Smooth muscle cell (in vitro differentiated cells): Measurements from ENCODE around the gene HIP1R. TPM values are rescaled to one million over a fixed set of nuclear protein-coding genes. Genes with fewer than 3 reads are reported as not detected.

ENCODE experiments used
- DNase-seq: peaks from one replicate; lab custom pipeline; 2025; ENCODE audit not compliant: unreplicated experiment; lab: John Stamatoyannopoulos, UW
- H2AFZ ChIP-seq: fragments of 200-600 bp; sonication (generic); 2 replicates; pipeline ENCODE4 v1.6.0; 2016; ENCODE audit warnings: antibody characterized with exemption, low read depth, mild to moderate bottlenecking
- H3F3A ChIP-seq: fragments of 200-600 bp; sonication (generic); 2 replicates; pipeline ENCODE4 v1.6.0; 2017; ENCODE audit warnings: antibody characterized with exemption, low read depth
- H3K27ac ChIP-seq: fragments of 200-600 bp; sonication (generic); 2 replicates; pipeline ENCODE4 v1.5.1; 2016; ENCODE audit warnings: low read depth, mild to moderate bottlenecking
- H3K27me3 ChIP-seq: fragments of 200-600 bp; sonication (generic); 2 replicates; pipeline ENCODE4 v1.6.1; 2016; ENCODE audit warnings: low read depth, mild to moderate bottlenecking
- H3K36me3 ChIP-seq: fragments of 200-600 bp; sonication (generic); 2 replicates; pipeline ENCODE4 v1.5.1; 2016; ENCODE audit warnings: low read depth
- H3K4me1 ChIP-seq: fragments of 200-600 bp; sonication (generic); 2 replicates; pipeline ENCODE4 v1.5.1; 2016; ENCODE audit warnings: low read depth
- H3K4me2 ChIP-seq: fragments of 200-600 bp; sonication (generic); 2 replicates; pipeline ENCODE4 v1.6.0; 2016; ENCODE audit warnings: mild to moderate bottlenecking
- H3K4me3 ChIP-seq: fragments of 200-600 bp; sonication (generic); 2 replicates; pipeline ENCODE4 v1.5.1; 2016; ENCODE audit warnings: mild to moderate bottlenecking
- H3K79me2 ChIP-seq: fragments of 200-600 bp; sonication (generic); 2 replicates; pipeline ENCODE4 v1.6.0; 2016; ENCODE audit warnings: low read depth, mild to moderate bottlenecking
- H3K9ac ChIP-seq: fragments of 200-600 bp; sonication (generic); 2 replicates; pipeline ENCODE4 v1.6.0; 2016; ENCODE audit warnings: low read depth
- H3K9me3 ChIP-seq: fragments of 200-600 bp; sonication (generic); replicated peaks from 2 replicates; pipeline ENCODE4 v1.5.1; 2016; ENCODE audit warnings: low read depth
- H4K20me1 ChIP-seq: fragments of 200-600 bp; sonication (generic); 2 replicates; pipeline ENCODE4 v1.6.0; 2016; ENCODE audit warnings: low read depth
- CTCF ChIP-seq: fragments of 200-600 bp; sonication (generic); IDR thresholded peaks from 2 replicates; pipeline ENCODE4 v1.5.1; 2017; ENCODE audit warnings: borderline replicate concordance, mild to moderate bottlenecking, antibody characterized with exemption; ENCODE audit not compliant: insufficient read depth, poor library complexity, severe bottlenecking
- WGBS: methylation state at CpG from one replicate; pipeline ENCODE4 v1.1.7; 2016; ENCODE audit warnings: low lambda C conversion rate; 5-methylcytosine and 5-hydroxymethylcytosine counted together
- polyA plus RNA-seq: library from polyadenylated mRNA; unstranded; fragments of >200 nt; fragmentation: Nextera tagmentation; extraction: Ambion mirVana; gene quantifications from 2 replicates; pipeline ENCODE4 v1.2.1, GENCODE V29; 2016
- total RNA-seq: library from RNA; depleted of rRNA; stranded (reverse); fragments of >200 nt; gene quantifications from 2 replicates; pipeline ENCODE4 v1.2.3, GENCODE V29; 2014

HIP1R gene
- total and polyA plus RNA-seq, 2 experiments from 2014 or later: 6.0 to 27.8 TPM

GRCh38 chr12:122908915-122909314 lies 73.7 kb downstream of the HIP1R start:
- Histone ChIP-seq H3K27me3 (no peaks in the 10 kb centered on the region), H2AFZ (no peak overlapping the region), H3K27ac (no peak overlapping the region), H3K4me3 (no peak overlapping the region), H4K20me1 (no peaks in the 10 kb centered on the region), H3K4me2 (no peak overlapping the region), H3K36me3 (no peaks in the 10 kb centered on the region), H3K79me2 (no peaks in the 10 kb centered on the region), H3F3A (no peaks in the 10 kb centered on the region), H3K9ac (no peak overlapping the region), H3K9me3 (no peaks in the 10 kb centered on the region), H3K4me1 (peaks cover 7% of the 10 kb centered on the region)
- WGBS: 77% methylated on average over 6 of the region's 6 CpGs
- TF ChIP-seq CTCF: no peak
- no peak for DNase-seq

DNA sequence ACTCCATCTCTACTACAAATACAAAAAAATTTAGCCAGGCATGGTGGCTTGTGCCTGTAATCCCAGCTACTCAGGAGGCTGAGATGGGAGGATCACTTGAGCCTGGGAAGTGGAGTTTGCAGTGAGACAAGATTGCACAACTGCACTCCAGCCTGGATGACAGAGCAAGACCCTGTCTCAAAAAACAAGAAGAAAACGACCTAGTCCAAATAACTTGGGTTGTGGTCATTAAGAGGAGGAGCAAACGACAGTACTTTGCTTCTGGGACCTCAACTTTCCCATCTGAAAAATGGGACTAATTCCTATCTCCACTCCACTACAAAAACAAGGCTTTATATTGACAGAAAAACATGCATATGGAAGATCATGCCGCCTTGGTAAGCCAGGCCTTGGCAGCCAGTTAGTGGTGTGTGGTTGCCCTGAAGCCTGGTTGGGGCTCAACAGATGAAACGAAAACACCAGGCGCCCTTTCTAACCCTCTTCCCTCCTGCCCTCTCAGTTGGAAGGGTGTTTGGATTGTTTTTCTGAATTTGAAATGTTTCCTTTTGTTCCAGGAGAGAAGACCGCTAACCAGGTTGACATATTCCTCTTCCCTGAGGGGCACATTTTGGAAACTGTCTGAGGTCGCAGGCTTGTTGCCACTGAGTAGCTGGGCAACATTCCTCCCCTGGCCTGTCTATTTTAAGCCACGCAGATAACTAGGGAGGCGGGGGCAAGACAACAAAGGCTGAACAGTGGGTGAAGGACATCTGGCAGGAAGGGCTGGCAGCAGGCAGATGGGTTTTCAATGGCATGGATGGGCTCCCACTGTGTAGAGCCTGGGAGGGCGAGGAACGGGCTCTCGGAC lies 74.4 kb downstream of the HIP1R start:
- Histone ChIP-seq H3K9ac (no peak overlapping the region), H3K4me1 (peaks cover 7% of the 10 kb centered on the region), H3K4me2 (no peak overlapping the region), H3K4me3 (no peak overlapping the region), H4K20me1 (no peaks in the 10 kb centered on the region), H2AFZ (no peak overlapping the region), H3F3A (no peaks in the 10 kb centered on the region), H3K27me3 (no peaks in the 10 kb centered on the region), H3K9me3 (no peaks in the 10 kb centered on the region), H3K79me2 (no peaks in the 10 kb centered on the region), H3K27ac (no peak overlapping the region), H3K36me3 (no peaks in the 10 kb centered on the region)
- DNase-seq: no peak
- TF ChIP-seq CTCF: no peak
- 68% methylated on average over 12 of the region's 12 CpGs for WGBS

Other genes starting within 250 kb of the HIP1R start
- 0.85 and 2.0 TPM in 2 replicates for gene HCAR2, start 132.1 kb upstream of the HIP1R start, total RNA-seq
- 0.63 and 1.8 TPM in 2 replicates for gene HCAR2, start 132.1 kb upstream of the HIP1R start, polyA plus RNA-seq
- not detected in 2 replicates for gene HCAR3, start 118.6 kb upstream of the HIP1R start, total RNA-seq
- 0.26 and 0.43 TPM in 2 replicates for gene HCAR3, start 118.6 kb upstream of the HIP1R start, polyA plus RNA-seq
- gene HCAR1, start 104.6 kb upstream of the HIP1R start, total RNA-seq: not detected in 2 replicates
- not detected in 2 replicates for gene HCAR1, start 104.6 kb upstream of the HIP1R start, polyA plus RNA-seq
- 32.5 and 36.3 TPM in 2 replicates for gene DENR, start 82.6 kb upstream of the HIP1R start, total RNA-seq
- gene DENR, start 82.6 kb upstream of the HIP1R start, polyA plus RNA-seq: 49.7 and 55.5 TPM in 2 replicates
- gene CCDC62, start 60.9 kb upstream of the HIP1R start, total RNA-seq: 0.94 and 2.5 TPM in 2 replicates
- 0.17 and 0.34 TPM in 2 replicates for gene CCDC62, start 60.9 kb upstream of the HIP1R start, polyA plus RNA-seq
- gene VPS37B, start 60.7 kb downstream of the HIP1R start, total RNA-seq: 14.8 and 20.4 TPM in 2 replicates
- 25.3 and 37.9 TPM in 2 replicates for gene VPS37B, start 60.7 kb downstream of the HIP1R start, polyA plus RNA-seq
- gene ABCB9, start 131.0 kb downstream of the HIP1R start, total RNA-seq: 4.4 and 8.2 TPM in 2 replicates
- 7.4 and 8.0 TPM in 2 replicates for gene ABCB9, start 131.0 kb downstream of the HIP1R start, polyA plus RNA-seq
- gene OGFOD2, start 139.8 kb downstream of the HIP1R start, total RNA-seq: 9.7 and 14.2 TPM in 2 replicates
- 15.8 and 22.3 TPM in 2 replicates for gene OGFOD2, start 139.8 kb downstream of the HIP1R start, polyA plus RNA-seq
- 47.9 and 89.3 TPM in 2 replicates for gene ARL6IP4, start 145.2 kb downstream of the HIP1R start, total RNA-seq
- gene ARL6IP4, start 145.2 kb downstream of the HIP1R start, polyA plus RNA-seq: 275 and 290 TPM in 2 replicates